GM23338 (cell line): ENCODE measurements around the gene TXNL4B. TPM values are rescaled to one million over a fixed set of nuclear protein-coding genes. Genes with fewer than 3 reads are reported as not detected.
"Not testable (repeated sequence)": the region's sequence is repeated elsewhere in the genome, so short reads cannot be mapped to it uniquely, and the experiment has no call there.

Experiments used
- ATAC-seq: fragments of 200-7000 bp; cut with Tn5 transposase; 3 replicates; pipeline ENCODE4 v1.9.1; 2020
- DNase-seq: peaks from one replicate; pipeline ENCODE4 v3.0.0-alpha.2; 2015; ENCODE audit warnings: low spot score
- H2AFZ ChIP-seq: fragments of 200-600 bp; sonication (generic); 2 replicates; pipeline ENCODE4 v1.8.0; 2016; ENCODE audit warnings: antibody characterized with exemption, mild to moderate bottlenecking, moderate library complexity
- H3F3A ChIP-seq: fragments of 200-600 bp; sonication (generic); replicated peaks from 2 replicates; pipeline ENCODE4 v1.8.0; 2017; ENCODE audit warnings: antibody characterized with exemption, mixed run types, low read depth
- H3K27ac ChIP-seq: fragments of 200-600 bp; sonication (generic); 2 replicates; pipeline ENCODE4 v1.6.1; 2016; ENCODE audit warnings: low read depth
- H3K27me3 ChIP-seq: fragments of 200-600 bp; sonication (generic); 2 replicates; pipeline ENCODE4 v1.8.0; 2016; ENCODE audit warnings: mild to moderate bottlenecking, mixed run types, moderate library complexity; ENCODE audit not compliant: insufficient read depth
- H3K36me3 ChIP-seq: fragments of 200-600 bp; sonication (generic); 2 replicates; pipeline ENCODE4 v1.8.0; 2016; ENCODE audit warnings: mild to moderate bottlenecking; ENCODE audit not compliant: insufficient read depth
- H3K4me1 ChIP-seq: fragments of 200-600 bp; sonication (generic); 2 replicates; pipeline ENCODE4 v1.8.0; 2016; ENCODE audit warnings: mild to moderate bottlenecking, moderate library complexity; ENCODE audit not compliant: insufficient read depth
- H3K4me2 ChIP-seq: fragments of 200-600 bp; sonication (generic); 2 replicates; pipeline ENCODE4 v1.7.1; 2017; ENCODE audit warnings: mixed run types
- H3K4me3 ChIP-seq: fragments of 200-600 bp; sonication (generic); 2 replicates; pipeline ENCODE4 v1.6.1; 2016; ENCODE audit warnings: mixed run types
- H3K79me2 ChIP-seq: fragments of 200-600 bp; sonication (generic); replicated peaks from 2 replicates; pipeline ENCODE4 v1.8.0; 2017; ENCODE audit warnings: mild to moderate bottlenecking; ENCODE audit not compliant: insufficient read depth
- H3K9me2 ChIP-seq: fragments of 200-600 bp; sonication (generic); 2 replicates; pipeline ENCODE4 v1.8.0; 2017; ENCODE audit not compliant: insufficient read depth
- H4K20me1 ChIP-seq: fragments of 200-600 bp; sonication (generic); replicated peaks from 2 replicates; pipeline ENCODE4 v1.8.0; 2017; ENCODE audit warnings: mild to moderate bottlenecking; ENCODE audit not compliant: insufficient read depth
- H3K27ac Mint-ChIP-seq: 2 replicates; pipeline ENCODE4 v1.8.0; 2020; ENCODE audit warnings: inconsistent platforms, mild to moderate bottlenecking, moderate library complexity, mixed read lengths
- H3K27me3 Mint-ChIP-seq: 3 replicates; pipeline ENCODE4 v1.8.0; 2022; ENCODE audit warnings: low read depth, mild to moderate bottlenecking, moderate library complexity, mixed read lengths, inconsistent platforms; ENCODE audit not compliant: insufficient read depth, poor library complexity
- H3K36me3 Mint-ChIP-seq: 3 replicates; pipeline ENCODE4 v1.8.0; 2021; ENCODE audit warnings: low read depth, mild to moderate bottlenecking, inconsistent platforms, moderate library complexity, mixed read lengths
- H3K4me1 Mint-ChIP-seq: 3 replicates; pipeline ENCODE4 v1.8.0; 2020; ENCODE audit warnings: mild to moderate bottlenecking, inconsistent platforms, mixed read lengths
- H3K4me3 Mint-ChIP-seq: 3 replicates; pipeline ENCODE4 v1.8.0; 2021; ENCODE audit warnings: moderate library complexity, mild to moderate bottlenecking, inconsistent platforms, mixed read lengths
- H3K9me3 Mint-ChIP-seq: 3 replicates; pipeline ENCODE4 v1.8.0; 2020; ENCODE audit warnings: moderate library complexity, mild to moderate bottlenecking, inconsistent platforms, mixed read lengths
- CTCF ChIP-seq, 2 experiments: fragments of 200-600 bp in 1 of 2; sonication (generic) in 1 of 2; conservative IDR thresholded peaks; 2 replicates each; pipeline versions ENCODE4 v1.5.1 to v1.6.1; 2016 to 2017; ENCODE audit warnings: antibody characterized with exemption in 2 of 2, low read depth in 2 of 2, mild to moderate bottlenecking in 2 of 2, moderate library complexity in 1 of 2
- EZH2 ChIP-seq: fragments of 200-600 bp; sonication (generic); IDR thresholded peaks from one replicate; pipeline ENCODE4 v1.8.0; 2017; ENCODE audit warnings: antibody characterized with exemption, mild to moderate bottlenecking, low read depth; ENCODE audit not compliant: unreplicated experiment
- EZH2phosphoT487 ChIP-seq: fragments of 200-600 bp; sonication (generic); IDR thresholded peaks from one replicate; pipeline ENCODE4 v1.8.1; 2018; ENCODE audit warnings: antibody characterized with exemption; ENCODE audit not compliant: unreplicated experiment
- NANOG ChIP-seq: IDR thresholded peaks from 2 replicates; pipeline ENCODE4 v1.6.1; 2016; ENCODE audit warnings: antibody characterized with exemption, borderline replicate concordance
- STAT1 ChIP-seq: IDR thresholded peaks from one replicate; pipeline ENCODE4 v1.6.1; 2016; ENCODE audit warnings: antibody characterized with exemption; ENCODE audit not compliant: unreplicated experiment
- ZNF114 ChIP-seq: fragments of 250-450 bp; sonication (Bioruptor Pico); IDR thresholded peaks from 2 replicates; pipeline ENCODE4 v1.5.0; 2020; ENCODE audit warnings: mild to moderate bottlenecking, moderate library complexity
- ZNF331 ChIP-seq: fragments of 250-450 bp; sonication (Bioruptor Pico); IDR thresholded peaks from 2 replicates; pipeline ENCODE4 v1.5.0; 2020; ENCODE audit warnings: low read depth, mild to moderate bottlenecking, moderate library complexity
- polyA plus RNA-seq: library from polyadenylated mRNA; unstranded; fragments of >200 nt; fragmentation: Nextera tagmentation; extraction: Ambion mirVana; gene quantifications from 2 replicates; pipeline ENCODE4 v1.2.1, GENCODE V29; 2016
- total RNA-seq: library from RNA; depleted of rRNA; stranded (reverse); fragments of >200 nt; shearing (Covaris generic); gene quantifications from 2 replicates; pipeline ENCODE4 v1.2.3, GENCODE V29; 2014

The TXNL4B gene
- total and polyA plus RNA-seq, 2 experiments from 2014 or later = 3.7 to 8.9 TPM

GRCh38 chr16:72061564-72061963 lies 31.9 kb downstream of the TXNL4B start:
- no peak for ATAC-seq
- Histone ChIP-seq H3K4me2 (no peak overlapping the region), H4K20me1 (no peaks in the 10 kb centered on the region), H2AFZ (no peak overlapping the region), H3K36me3 (no peaks in the 10 kb centered on the region), H3K79me2 (no peaks in the 10 kb centered on the region), H3K27me3 (no peaks in the 10 kb centered on the region), H3K9me2 (no peaks in the 10 kb centered on the region), H3K4me1 (no peaks in the 10 kb centered on the region), H3K27ac (no peak overlapping the region), H3F3A (no peaks in the 10 kb centered on the region), H3K4me3 (no peak overlapping the region)
- DNase-seq = no peak
- H3K27me3 Mint-ChIP-seq = peaks cover 3% of the 10 kb centered on the region
- H3K27ac Mint-ChIP-seq = no peak overlapping the region
- H3K4me3 Mint-ChIP-seq = no peak overlapping the region
- H3K9me3 Mint-ChIP-seq = peaks cover 4% of the 10 kb centered on the region
- TF ChIP-seq ZNF114 (CRISPR knock-in tag) = no peak
- no peak for TF ChIP-seq EZH2
- TF ChIP-seq EZH2phosphoT487 = no peak
- TF ChIP-seq ZNF331 (CRISPR knock-in tag) = no peak
- H3K36me3 Mint-ChIP-seq = no peaks in the 10 kb centered on the region
- no peaks in the 10 kb centered on the region for H3K4me1 Mint-ChIP-seq

- Histone ChIP-seq H4K20me1 (no peaks in the 10 kb centered on the region), H3K27ac (no peak overlapping the region), H3K4me1 (no peaks in the 10 kb centered on the region), H3K36me3 (no peaks in the 10 kb centered on the region), H3K4me3 (no peak overlapping the region), H3K27me3 (no peaks in the 10 kb centered on the region), H3K79me2 (no peaks in the 10 kb centered on the region), H2AFZ (no peak overlapping the region), H3F3A (no peaks in the 10 kb centered on the region), H3K9me2 (no peaks in the 10 kb centered on the region), H3K4me2 (no peak overlapping the region)
- H3K4me1 Mint-ChIP-seq = no peaks in the 10 kb centered on the region
- H3K27ac Mint-ChIP-seq = no peak overlapping the region
- H3K4me3 Mint-ChIP-seq = no peak overlapping the region
- peaks cover 3% of the 10 kb centered on the region for H3K27me3 Mint-ChIP-seq
- TF ChIP-seq STAT1 (no peak), CTCF (conservative IDR thresholded peaks at IDR 0.05; ENCODE audit: low read depth in 2 of 2) (no peak), NANOG (no peak), ZNF331 (CRISPR knock-in tag) (no peak)
- H3K36me3 Mint-ChIP-seq = no peaks in the 10 kb centered on the region
- ATAC-seq = no peak
- peaks cover 4% of the 10 kb centered on the region; the same call in 2 of the 3 replicates for H3K9me3 Mint-ChIP-seq
- DNase-seq = no peak
These were observed 33.0 kb downstream of the TXNL4B start for GRCh38 chr16:72060405-72060804.

GRCh38 chr16:72059060-72059459 lies 34.4 kb downstream of the TXNL4B start:
- not testable (repeated sequence) for H3K4me1 ChIP-seq, DNase-seq, H3F3A ChIP-seq, H3K4me3 Mint-ChIP-seq, H3K9me3 Mint-ChIP-seq, H3K4me1 Mint-ChIP-seq, H3K36me3 Mint-ChIP-seq, H2AFZ ChIP-seq, H3K27me3 Mint-ChIP-seq, H3K9me2 ChIP-seq, H4K20me1 ChIP-seq, H3K27me3 ChIP-seq, H3K4me3 ChIP-seq, H3K4me2 ChIP-seq, H3K36me3 ChIP-seq, H3K27ac Mint-ChIP-seq, H3K27ac ChIP-seq, H3K79me2 ChIP-seq
- peak; percentile 25; the same call in 1 of the 3 replicates for ATAC-seq

- not testable (repeated sequence) for H3K27ac Mint-ChIP-seq, H4K20me1 ChIP-seq, H3K79me2 ChIP-seq, H3F3A ChIP-seq, H3K4me1 Mint-ChIP-seq, H3K4me2 ChIP-seq, H3K9me2 ChIP-seq, H3K9me3 Mint-ChIP-seq, H3K4me1 ChIP-seq, H3K27ac ChIP-seq, H3K36me3 ChIP-seq, H3K4me3 ChIP-seq, H3K36me3 Mint-ChIP-seq, H3K27me3 ChIP-seq, H3K4me3 Mint-ChIP-seq, H3K27me3 Mint-ChIP-seq, DNase-seq, ATAC-seq, H2AFZ ChIP-seq
These were observed 36.1 kb downstream of the TXNL4B start for GRCh38 chr16:72057313-72057712.
